NCI-H2029 (cell line): ENCODE results near the gene DNAI7.

ENCODE experiments used
- DNase-seq: peaks from one replicate; lab custom pipeline; 2025; lab: John Stamatoyannopoulos, UW

Gene DNAI7

GRCh38 chr12:25195056-25195971 is at the start of gene DNAI7, which contains the start of gene ETFRF1:
Gene DNAI7 (minus strand): TSS chr12:25195160. CDS start chr12:25195078, 82 bp downstream.
Gene ETFRF1 (plus strand): TSS chr12:25195237. CDS start chr12:25203957, 8,720 bp downstream.
- peak; percentile 94 for DNase-seq

- no peak for DNase-seq
These were observed 48.7 kb upstream of the DNAI7 start for GRCh38 chr12:25243680-25243990.

- no peak for DNase-seq
These were observed 48.2 kb upstream of the DNAI7 start for GRCh38 chr12:25242981-25243679.

GRCh38 chr12:25241167-25242020 is 46.4 kb upstream of the DNAI7 start:
- peak; percentile 18 for DNase-seq

GRCh38 chr12:25236626-25237025 is 41.7 kb upstream of the DNAI7 start:
- DNase-seq = no peak

GRCh38 chr12:25236190-25236589 is 41.2 kb upstream of the DNAI7 start:
- DNase-seq = no peak

- no peak for DNase-seq
These were observed 18.4 kb upstream of the DNAI7 start for GRCh38 chr12:25213338-25213737.

GRCh38 chr12:25208554-25208953 is 13.6 kb upstream of the DNAI7 start:
- no peak for DNase-seq

- no peak for DNase-seq
These were observed 12.9 kb upstream of the DNAI7 start for GRCh38 chr12:25207846-25208245.

GRCh38 chr12:25207411-25207810 is 12.5 kb upstream of the DNAI7 start:
- DNase-seq = no peak

- DNase-seq = no peak
These were observed 7.2 kb upstream of the DNAI7 start for GRCh38 chr12:25202137-25202536.

- DNase-seq = no peak
These were observed 5.7 kb upstream of the DNAI7 start for GRCh38 chr12:25200703-25201102.

GRCh38 chr12:25197608-25198007 is 2.6 kb upstream of the DNAI7 start:
- no peak for DNase-seq

GRCh38 chr12:25194722-25195055 is 271 bp downstream of the DNAI7 start:
- DNase-seq = no peak

- no peak for DNase-seq
These were observed 746 bp downstream of the DNAI7 start for GRCh38 chr12:25194214-25194613.

GRCh38 chr12:25190793-25191192 is 4.2 kb downstream of the DNAI7 start:
- DNase-seq = no peak

GRCh38 chr12:25189656-25190055 is 5.3 kb downstream of the DNAI7 start:
- no peak for DNase-seq

- DNase-seq = no peak
These were observed 7.2 kb downstream of the DNAI7 start for GRCh38 chr12:25187781-25188180.

GRCh38 chr12:25186788-25187402 is 8.1 kb downstream of the DNAI7 start:
- DNase-seq = no peak

GRCh38 chr12:25186038-25186787 is 8.7 kb downstream of the DNAI7 start:
- no peak for DNase-seq

- DNase-seq = no peak
These were observed 10.8 kb downstream of the DNAI7 start for GRCh38 chr12:25184132-25184531.
